Lung microvascular endothelial cell (primary cell): Measurements from ENCODE around the gene RASGRF2. TPM values are rescaled to one million over a fixed set of nuclear protein-coding genes. Genes with fewer than 3 reads are reported as not detected.

ENCODE experiments used
- DNase-seq, 2 donors: peaks; one replicate each; pipeline versions ENCODE4 v3.0.0 to v3.0.0-alpha.2; 2010; ENCODE audit warnings: low read depth in 2 of 2
- total RNA-seq: library from RNA; depleted of rRNA; stranded (reverse); fragments of >200 nt; gene quantifications from 2 replicates; pipeline ENCODE4 v1.2.1, GENCODE V29; 2014

RASGRF2 gene
- total RNA-seq, 1 donor from 2014 or later: 20.6 TPM

- DNase-seq: no peak
Measured at GRCh38 chr5:81132381-81132780, 172.2 kb downstream of the RASGRF2 start.

- DNase-seq: no peak
Measured at GRCh38 chr5:81134066-81134465, 173.9 kb downstream of the RASGRF2 start.

GRCh38 chr5:81134566-81134965 lies 174.4 kb downstream of the RASGRF2 start:
- DNase-seq: no peak

- no peak for DNase-seq
Measured at GRCh38 chr5:81136557-81136956, 176.4 kb downstream of the RASGRF2 start.

GRCh38 chr5:81137833-81138232 lies 177.7 kb downstream of the RASGRF2 start:
- DNase-seq: no peak

GRCh38 chr5:81140441-81140840 lies 180.3 kb downstream of the RASGRF2 start:
- peak in 1 of 2 donors; percentile 23 for DNase-seq

- DNase-seq: peak in 1 of 2 donors; percentile 77
Measured at GRCh38 chr5:81140943-81141342, 180.8 kb downstream of the RASGRF2 start.

- no peak for DNase-seq
Measured at GRCh38 chr5:81142108-81142507, 181.9 kb downstream of the RASGRF2 start.

- no peak for DNase-seq
Measured at GRCh38 chr5:81145329-81145935, 185.3 kb downstream of the RASGRF2 start.

- no peak for DNase-seq
Measured at GRCh38 chr5:81146031-81146430, 185.9 kb downstream of the RASGRF2 start.

- no peak for DNase-seq
Measured at GRCh38 chr5:81147011-81147885, 187.1 kb downstream of the RASGRF2 start.

GRCh38 chr5:81147886-81148571 lies 187.9 kb downstream of the RASGRF2 start:
- DNase-seq: no peak

- peak; percentile 42 to 58 for DNase-seq
Measured at GRCh38 chr5:81151546-81151945, 191.4 kb downstream of the RASGRF2 start.

GRCh38 chr5:81154725-81155124 lies 194.6 kb downstream of the RASGRF2 start:
- DNase-seq: no peak

- no peak for DNase-seq
Measured at GRCh38 chr5:81156732-81157131, 196.6 kb downstream of the RASGRF2 start.

GRCh38 chr5:81161012-81161601 lies 200.9 kb downstream of the RASGRF2 start:
- no peak for DNase-seq

- DNase-seq: no peak
Measured at GRCh38 chr5:81162501-81162900, 202.3 kb downstream of the RASGRF2 start.

GRCh38 chr5:81163651-81164050 lies 203.5 kb downstream of the RASGRF2 start:
- no peak for DNase-seq

- no peak for DNase-seq
Measured at GRCh38 chr5:81164476-81164875, 204.3 kb downstream of the RASGRF2 start.

GRCh38 chr5:81164936-81165335 lies 204.8 kb downstream of the RASGRF2 start:
- DNase-seq: no peak

GRCh38 chr5:81165493-81166119 lies 205.4 kb downstream of the RASGRF2 start:
- DNase-seq: peak; percentile 62 to 90
